NCI-H226 (cell line): ENCODE measurements around the gene EIF4H.
"Not testable (repeated sequence)": the region's sequence is repeated elsewhere in the genome, so short reads cannot be mapped to it uniquely, and the experiment has no call there.

Source experiments
- DNase-seq: peaks from one replicate; pipeline ENCODE4 v3.0.0-alpha.2; 2015

The EIF4H gene

DNA sequence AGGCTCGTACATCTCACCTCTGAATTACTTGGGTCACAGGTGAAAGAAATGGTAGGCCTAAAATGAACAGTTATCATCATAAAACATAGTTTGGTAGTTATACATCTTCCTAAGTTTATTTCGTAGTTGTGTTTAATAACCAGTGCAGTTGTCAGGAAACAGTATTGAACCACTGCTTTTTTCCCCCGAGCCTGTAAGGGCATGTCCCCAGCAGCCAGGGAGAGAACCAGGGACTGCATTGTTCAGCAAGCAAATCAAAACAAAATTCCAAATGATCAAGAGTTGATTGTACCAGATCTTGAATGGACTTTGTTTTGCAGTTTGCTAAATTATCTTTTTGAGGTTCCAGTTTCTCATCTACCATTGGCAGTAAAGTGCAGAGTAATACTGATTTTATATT lies 2.4 kb downstream of the EIF4H start:
- DNase-seq: no peak

DNA sequence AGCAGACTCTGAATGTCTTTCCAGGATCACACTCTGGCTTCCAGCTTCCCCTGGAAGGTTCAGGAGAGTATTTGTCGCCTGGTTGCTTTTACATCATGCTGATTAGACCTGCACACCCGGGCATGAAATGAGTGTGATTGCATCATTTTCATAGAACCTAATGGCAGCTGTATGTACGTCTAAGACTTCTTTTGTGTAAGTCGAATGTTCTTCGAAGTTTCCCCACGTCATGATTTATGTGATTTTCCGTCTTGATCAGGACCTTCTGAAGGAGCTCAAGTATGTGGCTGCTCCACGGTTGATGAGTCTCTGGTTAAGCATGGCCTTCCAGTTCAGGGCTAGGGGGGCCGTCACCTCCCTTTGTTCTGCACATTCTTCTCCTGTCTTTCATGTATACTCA lies 4.5 kb downstream of the EIF4H start:
- no peak for DNase-seq

DNA sequence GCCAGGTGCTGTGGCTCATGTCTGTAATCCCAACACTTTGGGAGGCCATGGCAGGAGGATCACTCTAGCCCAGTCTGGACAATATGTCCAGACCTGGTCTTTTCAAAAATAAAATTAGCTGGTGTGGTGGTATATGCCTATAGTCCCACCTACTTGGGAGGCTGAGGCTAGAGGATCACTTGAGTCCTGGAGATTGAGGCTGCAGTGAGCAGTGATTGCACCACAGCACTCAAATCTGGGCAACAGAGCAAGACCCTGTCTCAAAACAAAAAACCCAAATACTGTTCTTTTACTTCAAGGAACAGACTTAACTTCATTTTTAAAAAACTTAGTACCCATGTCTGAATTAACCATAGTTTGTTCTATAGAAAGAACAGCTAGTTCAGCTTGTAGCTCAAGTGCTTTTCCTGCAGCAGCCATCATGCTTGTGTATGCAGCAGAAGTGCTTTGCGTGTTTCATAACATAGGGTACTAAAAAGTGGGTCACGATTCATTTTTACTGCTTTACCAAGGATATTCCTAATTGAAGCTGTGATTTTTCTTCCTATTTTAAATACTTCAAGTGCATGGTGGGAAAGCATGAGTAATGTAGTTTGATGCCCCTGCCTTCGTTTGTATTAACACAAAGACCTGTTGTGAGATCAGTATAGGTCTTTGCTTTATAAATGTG lies 5.9 kb downstream of the EIF4H start:
- DNase-seq: no peak

DNA sequence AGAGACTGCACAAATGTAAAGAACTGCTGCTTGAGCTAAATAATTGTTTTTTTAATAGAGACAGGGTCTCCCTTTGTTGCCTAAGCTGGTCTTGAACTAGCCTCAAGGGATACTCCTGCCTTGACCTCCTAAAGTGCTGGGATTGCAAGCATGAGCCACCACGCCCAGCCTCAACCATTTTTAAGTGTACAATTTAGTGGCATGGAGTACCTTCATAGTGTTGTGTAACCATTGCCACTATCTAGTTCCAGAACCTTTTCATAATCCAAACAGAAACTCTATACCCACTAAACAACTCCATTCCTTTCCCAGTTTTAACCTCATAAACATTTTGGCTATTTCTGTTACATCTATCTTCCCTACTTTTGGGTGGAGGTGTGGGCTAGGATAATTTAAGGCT lies 6.7 kb downstream of the EIF4H start:
- DNase-seq: no peak

- peak; percentile 51 for DNase-seq
Observed at GRCh38 chr7:74181821-74182220, 7.7 kb downstream of the EIF4H start.

DNA sequence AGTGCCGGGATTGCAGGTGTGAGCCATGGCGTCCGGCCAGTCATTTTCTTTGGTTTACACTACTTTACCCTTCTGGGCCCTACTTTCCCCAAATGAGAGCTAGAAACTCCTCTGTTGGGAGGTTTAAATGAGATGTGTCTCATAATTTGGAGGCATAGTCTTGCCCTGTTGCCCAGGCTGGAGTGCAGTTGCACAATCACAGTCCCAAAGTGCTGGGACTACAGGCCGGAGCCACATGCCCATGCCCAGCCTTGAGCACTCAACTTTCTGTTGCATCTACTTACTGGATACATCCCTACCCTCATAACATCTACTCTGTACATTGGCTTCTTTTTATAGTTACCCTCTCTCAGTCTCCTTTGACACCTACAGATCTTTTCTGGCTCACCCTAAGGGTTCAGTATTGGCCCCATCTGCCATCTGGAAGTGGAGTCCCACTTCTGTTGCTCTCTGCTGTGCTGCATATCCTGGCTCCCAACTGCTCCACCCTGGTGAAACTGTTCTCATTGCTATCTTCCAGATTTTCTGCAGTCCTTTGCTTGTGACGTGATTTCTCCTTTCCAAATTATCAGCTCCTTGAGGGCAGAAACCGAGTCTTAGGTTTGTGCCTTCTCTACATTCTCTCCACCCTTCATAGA lies 8.4 kb downstream of the EIF4H start:
- no peak for DNase-seq

DNA sequence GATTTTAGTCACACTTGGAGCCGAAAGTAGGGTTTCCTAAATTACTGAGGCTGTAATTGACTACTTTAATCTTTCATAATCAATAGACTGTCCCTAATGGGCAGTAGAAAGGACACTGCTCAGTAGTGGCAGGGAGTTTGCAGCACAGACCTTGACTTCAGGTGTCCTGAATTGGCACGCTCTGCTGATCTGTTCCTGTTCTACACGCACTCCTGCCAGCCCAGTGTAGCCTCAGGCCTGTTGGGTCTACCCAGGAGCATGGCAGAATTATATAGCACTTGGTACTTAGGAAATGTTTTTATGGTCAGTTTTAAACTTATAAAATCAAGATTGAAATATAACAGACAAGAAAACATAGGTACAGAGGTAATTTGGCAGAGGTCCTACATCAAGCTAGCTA lies 9.0 kb downstream of the EIF4H start:
- no peak for DNase-seq

DNA sequence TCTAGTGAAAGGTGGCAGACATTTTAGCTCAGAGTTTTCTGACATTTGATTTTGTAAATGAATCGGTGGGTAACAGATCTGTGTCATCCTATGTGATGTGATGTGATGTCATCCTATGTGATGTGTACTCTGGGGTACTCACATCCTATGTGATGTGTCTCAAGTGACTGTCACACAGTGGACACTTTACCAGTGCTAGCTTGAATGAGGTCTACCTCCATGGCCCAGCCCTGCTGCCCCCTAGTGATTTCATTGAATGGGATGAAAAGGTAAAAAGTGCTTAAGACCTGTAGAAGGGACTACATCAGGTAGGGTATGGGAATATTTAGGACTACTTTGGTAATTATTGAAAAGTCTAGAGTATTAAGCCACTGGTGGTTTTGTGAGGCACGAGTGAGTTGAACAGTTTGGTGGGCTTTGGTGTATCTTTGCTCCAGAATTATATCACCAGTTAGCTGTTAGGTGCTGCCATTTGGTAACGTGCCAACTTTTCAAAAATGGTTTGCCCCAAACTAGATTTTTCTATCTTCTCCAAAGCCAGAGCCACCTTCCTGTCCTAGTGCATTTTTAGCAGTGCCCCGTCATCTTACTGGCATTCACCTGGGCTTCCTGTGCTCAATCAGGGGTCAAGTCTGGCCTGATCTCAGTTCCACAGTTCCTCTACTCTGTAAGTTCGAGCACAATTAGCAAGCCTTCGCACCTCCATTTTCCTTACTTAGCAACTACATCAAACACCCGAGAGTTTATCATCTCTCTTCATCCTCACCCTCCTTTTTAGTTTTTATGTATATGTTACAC lies 9.7 kb downstream of the EIF4H start:
- no peak for DNase-seq

GRCh38 chr7:74185016-74185415 lies 10.9 kb downstream of the EIF4H start:
- DNase-seq: no peak

- DNase-seq: no peak
Observed at GRCh38 chr7:74185636-74186035, 11.5 kb downstream of the EIF4H start.

GRCh38 chr7:74187915-74188675 lies 13.9 kb downstream of the EIF4H start:
- DNase-seq: peak; percentile 65

- no peak for DNase-seq
Observed at GRCh38 chr7:74190259-74190658, 16.1 kb downstream of the EIF4H start.

GRCh38 chr7:74191231-74191630 lies 17.1 kb downstream of the EIF4H start:
- no peak for DNase-seq

- no peak for DNase-seq
Observed at GRCh38 chr7:74193054-74193453, 18.9 kb downstream of the EIF4H start.

DNA sequence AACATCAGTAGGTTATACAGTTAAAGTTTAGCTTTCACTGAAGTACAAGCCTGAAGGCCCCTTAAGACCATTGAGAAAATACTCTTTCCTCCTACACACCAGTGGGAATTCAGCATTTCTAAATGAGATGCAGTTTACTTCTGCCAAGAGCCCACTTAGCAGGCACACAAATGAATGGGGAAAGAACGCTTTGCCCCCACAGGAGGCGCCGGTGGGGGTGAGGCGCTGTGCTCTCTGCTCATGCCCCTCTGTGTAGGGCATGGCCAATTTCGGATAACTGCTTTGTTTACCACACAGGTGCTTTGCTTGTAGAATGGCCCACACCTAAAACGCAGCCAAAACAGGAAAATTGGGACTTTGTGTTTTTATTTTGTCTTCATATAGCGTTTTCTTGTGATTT lies 19.8 kb downstream of the EIF4H start:
- no peak for DNase-seq

DNA sequence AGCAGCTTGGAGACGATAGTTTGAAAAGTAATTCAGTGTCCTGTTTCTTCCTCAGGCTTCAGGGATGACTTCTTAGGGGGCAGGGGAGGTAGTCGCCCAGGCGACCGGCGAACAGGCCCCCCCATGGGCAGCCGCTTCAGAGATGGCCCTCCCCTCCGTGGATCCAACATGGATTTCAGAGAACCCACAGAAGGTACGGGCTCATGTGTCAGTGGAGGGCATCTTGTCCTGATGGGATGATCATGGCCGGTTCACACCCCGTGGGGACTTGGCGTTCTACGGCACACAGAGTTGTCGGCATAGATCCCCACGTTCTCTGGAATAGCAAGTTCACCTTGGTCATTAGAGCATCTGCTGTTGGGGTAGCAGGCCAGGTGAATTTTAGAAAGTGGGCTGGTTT lies 20.5 kb downstream of the EIF4H start:
- DNase-seq: no peak

DNA sequence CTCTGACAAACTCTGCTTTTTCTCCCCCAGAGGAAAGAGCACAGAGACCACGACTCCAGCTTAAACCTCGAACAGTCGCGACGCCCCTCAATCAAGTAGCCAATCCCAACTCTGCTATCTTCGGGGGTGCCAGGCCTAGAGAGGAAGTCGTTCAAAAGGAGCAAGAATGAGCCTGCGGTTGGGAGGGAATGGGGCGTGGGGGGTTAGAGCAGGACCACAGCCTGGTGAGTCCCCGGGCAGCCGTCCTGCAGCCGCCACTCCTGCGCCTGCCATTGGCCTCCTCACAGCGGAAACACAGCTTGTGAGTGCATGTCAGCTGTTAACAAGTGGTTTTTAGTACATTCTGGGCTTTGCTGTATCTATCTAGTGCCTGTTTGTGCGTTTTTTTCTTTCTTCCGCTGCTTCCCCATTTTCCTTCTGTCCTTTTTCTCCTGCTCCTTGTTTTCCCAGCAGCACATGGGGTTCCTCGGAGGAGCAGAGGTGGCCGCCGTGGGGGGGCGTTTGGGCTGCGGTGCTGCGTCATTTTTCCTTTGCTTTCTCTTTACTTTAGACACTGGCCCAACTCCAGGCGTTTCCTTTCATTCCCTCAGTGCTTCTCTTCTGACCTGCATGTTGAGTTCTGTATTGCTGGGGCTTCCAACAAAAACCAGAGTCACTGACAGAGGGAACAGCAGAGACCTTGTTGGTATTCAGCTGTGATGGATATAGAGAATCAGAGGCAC lies 21.1 kb downstream of the EIF4H start:
- DNase-seq: not testable (repeated sequence)

GRCh38 chr7:74195968-74196654 lies 22.0 kb downstream of the EIF4H start:
- DNase-seq: not testable (repeated sequence)

DNA sequence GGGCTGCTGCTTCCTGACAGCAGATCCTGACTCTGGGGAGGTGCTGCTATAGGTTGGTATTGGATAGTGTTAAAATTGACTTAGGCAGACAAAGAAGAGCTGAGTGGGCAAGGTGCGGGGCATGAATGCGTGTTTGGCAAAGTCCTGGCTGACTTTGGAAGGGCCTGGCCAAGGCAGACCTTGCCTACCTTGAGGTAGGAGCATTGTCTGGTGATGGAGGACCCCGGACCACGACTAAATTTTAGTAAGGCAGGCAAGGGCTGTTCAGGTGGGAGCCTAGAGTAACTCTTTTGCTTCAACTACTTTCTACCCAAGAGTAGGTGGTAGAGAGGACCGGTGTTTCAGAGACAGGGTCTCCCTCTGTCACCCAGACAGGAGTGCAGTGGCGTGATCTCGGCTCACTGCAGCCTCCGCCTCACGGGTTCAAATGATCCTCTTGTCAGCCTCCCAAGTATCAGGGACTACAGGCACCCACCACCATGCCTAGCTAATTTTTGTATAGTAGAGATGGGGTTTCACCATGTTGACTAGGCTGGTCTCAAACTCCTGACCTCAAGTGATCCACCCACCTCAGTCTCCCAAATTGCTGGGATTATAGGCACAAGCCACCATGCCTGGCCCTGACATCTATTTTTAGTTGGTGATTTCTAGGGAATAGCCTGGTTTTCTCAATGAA lies 23.4 kb downstream of the EIF4H start:
- DNase-seq: no peak

GRCh38 chr7:74199551-74200355 lies 25.6 kb downstream of the EIF4H start:
- peak; percentile 75 for DNase-seq
